Activated naive CD4-positive, alpha-beta T cell treated with anti-CD3 and anti-CD28 coated beads, Interleukin-2, amount 10 ng/mL, durations not matched to agents 7 days and 5 days (primary cell): ENCODE results near the gene C6orf47.

ENCODE experiments used
- CTCF ChIA-PET: fragments of 350-600 bp; sonication (Branson Sonifier 250); formaldehyde crosslinking; loops from one replicate; lab custom pipeline; 2021; ENCODE audit warnings: antibody characterized with exemption; lab: Charles Lee
- DNase-seq: peaks from one replicate; pipeline ENCODE4 v3.0.0-alpha.2; 2020
- H3K27ac Mint-ChIP-seq: one replicate; pipeline ENCODE4 v1.8.0; 2021; ENCODE audit warnings: mild to moderate bottlenecking, moderate library complexity, mixed read lengths
- H3K27me3 Mint-ChIP-seq: one replicate; pipeline ENCODE4 v1.8.0; 2021; ENCODE audit warnings: mild to moderate bottlenecking, mixed read lengths
- H3K36me3 Mint-ChIP-seq: one replicate; pipeline ENCODE4 v1.8.0; 2021; ENCODE audit warnings: mixed read lengths
- H3K4me1 Mint-ChIP-seq: one replicate; pipeline ENCODE4 v1.8.0; 2021; ENCODE audit warnings: mixed read lengths
- H3K4me3 Mint-ChIP-seq: one replicate; pipeline ENCODE4 v1.8.0; 2021; ENCODE audit warnings: mild to moderate bottlenecking, moderate library complexity, mixed read lengths
- H3K9me3 Mint-ChIP-seq: one replicate; pipeline ENCODE4 v1.8.0; 2021; ENCODE audit warnings: mixed read lengths

Gene C6orf47

GRCh38 chr6:31642798-31643570 is 17.6 kb downstream of the C6orf47 start:
- Mint-ChIP-seq H3K27ac (no peak overlapping the region), H3K36me3 (peaks cover 60% of the 10 kb centered on the region), H3K4me1 (peaks cover 4% of the 10 kb centered on the region), H3K4me3 (no peak overlapping the region), H3K27me3 (no peaks in the 10 kb centered on the region), H3K9me3 (no peaks in the 10 kb centered on the region)
- CTCF ChIA-PET = interaction anchor here (0.6 kb wide), 1 partner anchor 172 kb away, joined by 3 read pairs; no protein-coding TSS in a partner anchor
- DNase-seq = no peak

- Mint-ChIP-seq H3K4me3 (no peak overlapping the region), H3K27ac (peak overlapping the region; percentile 70), H3K36me3 (peaks cover 61% of the 10 kb centered on the region)
These were observed 19.2 kb downstream of the C6orf47 start for GRCh38 chr6:31641370-31641769.

GRCh38 chr6:31640612-31641011 is 20.0 kb downstream of the C6orf47 start:
- Mint-ChIP-seq H3K36me3 (peaks cover 63% of the 10 kb centered on the region), H3K27ac (peak overlapping the region; percentile 49), H3K4me3 (no peak overlapping the region), H3K9me3 (no peaks in the 10 kb centered on the region), H3K27me3 (no peaks in the 10 kb centered on the region), H3K4me1 (peaks cover 4% of the 10 kb centered on the region)
- no peak for DNase-seq
- CTCF ChIA-PET = interaction anchor here (1.0 kb wide), 1 partner anchor 11 kb away, joined by 3 read pairs; no protein-coding TSS in a partner anchor

More at GRCh38 chr6:31641370-31641769, 19.2 kb downstream of the C6orf47 start:
- Mint-ChIP-seq H3K4me1 (peaks cover 4% of the 10 kb centered on the region), H3K27me3 (no peaks in the 10 kb centered on the region), H3K9me3 (no peaks in the 10 kb centered on the region)
- no peak for DNase-seq
- CTCF ChIA-PET = no interaction called here

GRCh38 chr6:31639449-31639861 is 21.1 kb downstream of the C6orf47 start:
- Mint-ChIP-seq H3K27ac (no peak overlapping the region), H3K4me1 (no peaks in the 10 kb centered on the region), H3K27me3 (no peaks in the 10 kb centered on the region), H3K9me3 (no peaks in the 10 kb centered on the region), H3K4me3 (no peak overlapping the region), H3K36me3 (peaks cover 58% of the 10 kb centered on the region)
- no peak for DNase-seq
- CTCF ChIA-PET = interaction anchor here (1.0 to 1.1 kb wide), 2 partner anchors 10 to 51 kb away, joined by 3 read pairs; no protein-coding TSS in a partner anchor

- no peak for DNase-seq
- peaks cover 60% of the 10 kb centered on the region for H3K36me3 Mint-ChIP-seq
- CTCF ChIA-PET = interaction anchor here (1.1 kb wide), 1 partner anchor 52 kb away, joined by 3 read pairs; no protein-coding TSS in a partner anchor
- no peaks in the 10 kb centered on the region for H3K27me3 Mint-ChIP-seq
- no peak overlapping the region for H3K27ac Mint-ChIP-seq
- no peak overlapping the region for H3K4me3 Mint-ChIP-seq
- no peaks in the 10 kb centered on the region for H3K4me1 Mint-ChIP-seq
- H3K9me3 Mint-ChIP-seq = no peaks in the 10 kb centered on the region
These were observed 21.5 kb downstream of the C6orf47 start for GRCh38 chr6:31639043-31639442.

- DNase-seq = no peak
- Mint-ChIP-seq H3K27me3 (no peaks in the 10 kb centered on the region), H3K9me3 (no peaks in the 10 kb centered on the region), H3K4me1 (no peaks in the 10 kb centered on the region), H3K4me3 (no peak overlapping the region), H3K36me3 (peaks cover 67% of the 10 kb centered on the region), H3K27ac (no peak overlapping the region)
- CTCF ChIA-PET = no interaction called here
These were observed 23.6 kb downstream of the C6orf47 start for GRCh38 chr6:31636698-31637596.

GRCh38 chr6:31634969-31635575 is 25.5 kb downstream of the C6orf47 start:
- CTCF ChIA-PET = no interaction called here
- H3K4me3 Mint-ChIP-seq = no peak overlapping the region
- H3K4me1 Mint-ChIP-seq = no peaks in the 10 kb centered on the region
- peak overlapping the region; percentile 9 for H3K27ac Mint-ChIP-seq
- no peak for DNase-seq
- no peaks in the 10 kb centered on the region for H3K27me3 Mint-ChIP-seq
- peaks cover 65% of the 10 kb centered on the region for H3K36me3 Mint-ChIP-seq
- H3K9me3 Mint-ChIP-seq = no peaks in the 10 kb centered on the region

- DNase-seq = no peak
- H3K4me1 Mint-ChIP-seq = no peaks in the 10 kb centered on the region
- no peaks in the 10 kb centered on the region for H3K9me3 Mint-ChIP-seq
- H3K27me3 Mint-ChIP-seq = no peaks in the 10 kb centered on the region
- H3K36me3 Mint-ChIP-seq = peaks cover 67% of the 10 kb centered on the region
- CTCF ChIA-PET = no interaction called here
- no peak overlapping the region for H3K4me3 Mint-ChIP-seq
- peak overlapping the region; percentile 25 for H3K27ac Mint-ChIP-seq
These were observed 26.4 kb downstream of the C6orf47 start for GRCh38 chr6:31634131-31634530.

GRCh38 chr6:31633447-31633846 is 27.1 kb downstream of the C6orf47 start:
- Mint-ChIP-seq H3K9me3 (no peaks in the 10 kb centered on the region), H3K4me3 (no peak overlapping the region), H3K4me1 (no peaks in the 10 kb centered on the region), H3K36me3 (peaks cover 68% of the 10 kb centered on the region), H3K27ac (no peak overlapping the region), H3K27me3 (no peaks in the 10 kb centered on the region)
- CTCF ChIA-PET = interaction anchor here (1.2 kb wide), 1 partner anchor 197 kb away, joined by 6 read pairs; no protein-coding TSS in a partner anchor
- DNase-seq = no peak

GRCh38 chr6:31632279-31632946 is 28.2 kb downstream of the C6orf47 start:
- Mint-ChIP-seq H3K4me1 (peaks cover 2% of the 10 kb centered on the region), H3K9me3 (no peaks in the 10 kb centered on the region), H3K27ac (peak overlapping the region; percentile 71), H3K36me3 (peaks cover 73% of the 10 kb centered on the region), H3K27me3 (no peaks in the 10 kb centered on the region), H3K4me3 (no peak overlapping the region)
- no peak for DNase-seq
- CTCF ChIA-PET = interaction anchor here (1.2 kb wide), 1 partner anchor 198 kb away, joined by 6 read pairs; no protein-coding TSS in a partner anchor

GRCh38 chr6:31631681-31632278 is 28.8 kb downstream of the C6orf47 start:
- peaks cover 74% of the 10 kb centered on the region for H3K36me3 Mint-ChIP-seq
- CTCF ChIA-PET = no interaction called here
- H3K4me3 Mint-ChIP-seq = no peak overlapping the region
- no peak for DNase-seq
- H3K27me3 Mint-ChIP-seq = no peaks in the 10 kb centered on the region
- no peaks in the 10 kb centered on the region for H3K9me3 Mint-ChIP-seq
- H3K27ac Mint-ChIP-seq = peak overlapping the region; percentile 71
- H3K4me1 Mint-ChIP-seq = peaks cover 2% of the 10 kb centered on the region

- no peaks in the 10 kb centered on the region for H3K27me3 Mint-ChIP-seq
- H3K4me1 Mint-ChIP-seq = peaks cover 5% of the 10 kb centered on the region
- H3K36me3 Mint-ChIP-seq = peaks cover 75% of the 10 kb centered on the region
- no peak for DNase-seq
- no peak overlapping the region for H3K4me3 Mint-ChIP-seq
- CTCF ChIA-PET = no interaction called here
- H3K9me3 Mint-ChIP-seq = no peaks in the 10 kb centered on the region
- H3K27ac Mint-ChIP-seq = no peak overlapping the region
These were observed 29.4 kb downstream of the C6orf47 start for GRCh38 chr6:31631209-31631608.
